ENCODE results near the gene KCNJ16. TPM values are rescaled to one million over a fixed set of nuclear protein-coding genes. Genes with fewer than 3 reads are reported as not detected.
A peak's percentile ranks its signal among the peaks of the same experiment; 100 is the strongest.

Gene KCNJ16
- total and polyA plus RNA-seq, 8 donors, result 20.5 to 65.2 (median 28.4) TPM

GRCh38 chr17:70076831-70077230 is 1.8 kb downstream of the KCNJ16 start:
- H3K36me3 ChIP-seq, result no peaks in the 10 kb centered on the region
- no peak for ATAC-seq
- H3K27ac ChIP-seq, result peak overlapping the region in 2 of 4 donors; percentile 10 to 47
- no peak for TF ChIP-seq CTCF (IDR thresholded peaks at IDR 0.05)
- intact Hi-C loops (cut with DNase I), result no loop called here
- no peak for FAIRE-seq
- H3K4me3 ChIP-seq, result peak overlapping the region in 2 of 4 donors; percentile 20 to 24
- 47 to 50% methylated on average over 3 of the region's 3 CpGs for WGBS, 2 donors
- H3K9me3 ChIP-seq, result no peaks in the 10 kb centered on the region
- H3K27me3 ChIP-seq, result no peaks in the 10 kb centered on the region
- DNase-seq, result no peak
- H3K4me1 ChIP-seq, result peaks cover 4 to 13% (median 5%) of the 10 kb centered on the region in 3 donors

GRCh38 chr17:70078549-70078948 is 3.5 kb downstream of the KCNJ16 start:
- TF ChIP-seq CTCF (IDR thresholded peaks at IDR 0.05), result no peak
- Histone ChIP-seq H3K27ac (peak overlapping the region in 2 of 4 donors; percentile 35 to 48), H3K9me3 (no peaks in the 10 kb centered on the region), H3K4me3 (no peak overlapping the region), H3K36me3 (no peaks in the 10 kb centered on the region), H3K4me1 (peaks cover 4 to 13% (median 5%) of the 10 kb centered on the region in 3 donors), H3K27me3 (no peaks in the 10 kb centered on the region)
- ATAC-seq (peak in 2 of 4 donors; percentile 16 to 21), DNase-seq (peak in 1 of 6 donors; percentile 15), FAIRE-seq (no peak)
- intact Hi-C loops (cut with DNase I), result no loop called here
- WGBS, 2 donors, result 31 to 35% methylated on average over 4 of the region's 4 CpGs

- intact Hi-C loops (cut with DNase I), result no loop called here
- Histone ChIP-seq H3K4me1 (peaks cover 4 to 13% (median 5%) of the 10 kb centered on the region in 3 donors), H3K36me3 (no peaks in the 10 kb centered on the region), H3K9me3 (no peaks in the 10 kb centered on the region), H3K4me3 (no peak overlapping the region), H3K27me3 (no peaks in the 10 kb centered on the region), H3K27ac (peak overlapping the region in 2 of 4 donors; percentile 35 to 48)
- no peak for ATAC-seq
- TF ChIP-seq CTCF (IDR thresholded peaks at IDR 0.05), result no peak
- 78 to 81% methylated on average over 3 of the region's 3 CpGs for WGBS, 2 donors
- no peak for DNase-seq
- no peak for FAIRE-seq
These were observed 4.0 kb downstream of the KCNJ16 start for GRCh38 chr17:70078994-70079531.

GRCh38 chr17:70080541-70081347 is 5.7 kb downstream of the KCNJ16 start:
- Histone ChIP-seq H3K27ac (peak overlapping the region in 2 of 4 donors; percentile 17 to 41), H3K36me3 (no peaks in the 10 kb centered on the region), H3K9me3 (no peaks in the 10 kb centered on the region), H3K4me3 (no peak overlapping the region), H3K4me1 (peaks cover 0 to 5% (median 0%) of the 10 kb centered on the region in 3 donors), H3K27me3 (no peaks in the 10 kb centered on the region)
- no peak for DNase-seq
- intact Hi-C loops (cut with DNase I), result no loop called here
- FAIRE-seq, result no peak
- 50 to 53% methylated on average over 7 of the region's 7 CpGs for WGBS, 2 donors
- TF ChIP-seq CTCF (IDR thresholded peaks at IDR 0.05), result no peak
- ATAC-seq, result peak in 2 of 4 donors; percentile 44 to 62

GRCh38 chr17:70081885-70082284 is 6.9 kb downstream of the KCNJ16 start:
- Histone ChIP-seq H3K27me3 (no peaks in the 10 kb centered on the region), H3K9me3 (no peaks in the 10 kb centered on the region), H3K4me3 (no peak overlapping the region), H3K4me1 (no peaks in the 10 kb centered on the region), H3K27ac (peak overlapping the region in 1 of 4 donors; percentile 41), H3K36me3 (no peaks in the 10 kb centered on the region)
- FAIRE-seq, result no peak
- TF ChIP-seq CTCF (IDR thresholded peaks at IDR 0.05), result no peak
- ATAC-seq, result no peak
- 18 to 32% methylated on average over 1 of the region's 1 CpG for WGBS, 2 donors
- DNase-seq, result no peak
- intact Hi-C loops (cut with DNase I), result no loop called here
